Ishikawa (cell line): ENCODE results near the gene NDC80.

Source experiments
- CEBPB ChIP-seq: IDR thresholded peaks from 2 replicates; pipeline ENCODE4 v1.6.1; 2012
- CREB1 ChIP-seq: IDR thresholded peaks from 2 replicates; pipeline ENCODE4 v1.6.1; 2012; ENCODE audit warnings: low read depth
- EGR1 ChIP-seq: IDR thresholded peaks from 2 replicates; pipeline ENCODE4 v1.6.1; 2012
- EP300 ChIP-seq: IDR thresholded peaks from 2 replicates; pipeline ENCODE4 v1.6.1; 2012; ENCODE audit warnings: borderline replicate concordance
- FOXM1 ChIP-seq: IDR thresholded peaks from 2 replicates; pipeline ENCODE4 v1.6.1; 2012; ENCODE audit warnings: low read depth, borderline replicate concordance
- MAX ChIP-seq: IDR thresholded peaks from 2 replicates; pipeline ENCODE4 v1.6.1; 2012
- NFIC ChIP-seq: IDR thresholded peaks from 2 replicates; pipeline ENCODE4 v1.6.1; 2012
- RAD21 ChIP-seq: IDR thresholded peaks from 2 replicates; pipeline ENCODE4 v1.6.1; 2012; ENCODE audit warnings: low read depth
- REST ChIP-seq: IDR thresholded peaks from 2 replicates; pipeline ENCODE4 v1.6.1; 2012; ENCODE audit warnings: low read depth, mild to moderate bottlenecking
- TAF1 ChIP-seq: IDR thresholded peaks from 2 replicates; pipeline ENCODE4 v1.6.1; 2012; ENCODE audit warnings: low read depth, mild to moderate bottlenecking
- TCF12 ChIP-seq: IDR thresholded peaks from 2 replicates; pipeline ENCODE4 v1.6.1; 2012; ENCODE audit warnings: low read depth
- TEAD4 ChIP-seq: IDR thresholded peaks from 2 replicates; pipeline ENCODE4 v1.6.1; 2012
- USF1 ChIP-seq: IDR thresholded peaks from 2 replicates; pipeline ENCODE4 v1.6.1; 2012
- YY1 ChIP-seq: IDR thresholded peaks from 2 replicates; pipeline ENCODE4 v1.6.1; 2012; ENCODE audit warnings: low read depth
- ZBTB7A ChIP-seq: IDR thresholded peaks from 2 replicates; pipeline ENCODE4 v1.6.1; 2012; ENCODE audit warnings: low read depth

The NDC80 gene

GRCh38 chr18:2636126-2636631 is 64.8 kb downstream of the NDC80 start:
- TF ChIP-seq TEAD4 (no peak), EGR1 (no peak), NFIC (no peak), TAF1 (no peak), YY1 (no peak), CEBPB (no peak), EP300 (no peak), REST (no peak), USF1 (no peak), MAX (no peak), ZBTB7A (no peak), TCF12 (no peak), CREB1 (no peak), RAD21 (no peak), FOXM1 (no peak)

GRCh38 chr18:2641638-2642037 is 70.3 kb downstream of the NDC80 start:
- no peak for TF ChIP-seq MAX
- TF ChIP-seq USF1: no peak
- no peak for TF ChIP-seq REST
- no peak for TF ChIP-seq TCF12
- TF ChIP-seq EP300: no peak
- no peak for TF ChIP-seq YY1
- no peak for TF ChIP-seq CREB1
- TF ChIP-seq ZBTB7A: no peak
- TF ChIP-seq CEBPB: no peak
- no peak for TF ChIP-seq TAF1
- no peak for TF ChIP-seq NFIC

- TF ChIP-seq EP300 (no peak), TCF12 (no peak), YY1 (no peak), EGR1 (no peak), ZBTB7A (no peak), CREB1 (no peak), NFIC (no peak)
These were observed 71.4 kb downstream of the NDC80 start for GRCh38 chr18:2642771-2643170.

- no peak for TF ChIP-seq REST
These were observed 73.2 kb downstream of the NDC80 start for GRCh38 chr18:2644535-2644934.

- no peak for TF ChIP-seq TCF12
- no peak for TF ChIP-seq TAF1
- no peak for TF ChIP-seq USF1
- no peak for TF ChIP-seq MAX
- no peak for TF ChIP-seq RAD21
- TF ChIP-seq EP300: no peak
- TF ChIP-seq FOXM1: no peak
- TF ChIP-seq CEBPB: no peak
- TF ChIP-seq YY1: no peak
- no peak for TF ChIP-seq TEAD4
- TF ChIP-seq CREB1: no peak
- TF ChIP-seq ZBTB7A: no peak
- TF ChIP-seq REST: no peak
- TF ChIP-seq NFIC: no peak
- TF ChIP-seq EGR1: no peak
These were observed 80.6 kb downstream of the NDC80 start for GRCh38 chr18:2651981-2652380.
